CD4-positive, alpha-beta T cell treated with Interleukin-21 for 1 hour (primary cell): ENCODE measurements around the gene KCNMA1.

Experiments
- DNase-seq: peaks from one replicate; pipeline ENCODE4 v3.0.0-alpha.2; 2020

The KCNMA1 gene

GRCh38 chr10:77553311-77553710 lies 84.3 kb downstream of the KCNMA1 start:
- DNase-seq, result no peak

DNA sequence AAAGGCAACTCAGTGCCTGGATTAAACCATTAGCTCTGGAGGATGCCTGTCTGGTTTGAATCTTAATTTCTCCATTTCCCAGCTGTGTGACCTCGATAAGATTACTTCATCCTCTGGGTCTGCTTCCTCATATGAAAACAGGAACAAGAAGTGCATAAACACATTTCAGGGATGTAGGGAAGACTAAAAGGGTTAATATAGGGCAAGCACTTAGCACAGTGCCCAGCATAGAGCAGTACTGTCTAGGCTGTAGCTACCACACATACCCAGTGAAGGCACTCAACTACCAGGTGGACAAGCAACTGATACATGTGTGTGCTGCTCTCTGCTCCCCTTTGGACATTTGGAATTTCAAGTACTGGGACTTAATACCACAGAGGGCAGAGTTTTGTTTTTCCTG lies 85.4 kb downstream of the KCNMA1 start:
- DNase-seq, result no peak

- DNase-seq, result no peak
Measured at GRCh38 chr10:77550378-77550777, 87.2 kb downstream of the KCNMA1 start.

- no peak for DNase-seq
Measured at GRCh38 chr10:77548671-77549070, 88.9 kb downstream of the KCNMA1 start.

DNA sequence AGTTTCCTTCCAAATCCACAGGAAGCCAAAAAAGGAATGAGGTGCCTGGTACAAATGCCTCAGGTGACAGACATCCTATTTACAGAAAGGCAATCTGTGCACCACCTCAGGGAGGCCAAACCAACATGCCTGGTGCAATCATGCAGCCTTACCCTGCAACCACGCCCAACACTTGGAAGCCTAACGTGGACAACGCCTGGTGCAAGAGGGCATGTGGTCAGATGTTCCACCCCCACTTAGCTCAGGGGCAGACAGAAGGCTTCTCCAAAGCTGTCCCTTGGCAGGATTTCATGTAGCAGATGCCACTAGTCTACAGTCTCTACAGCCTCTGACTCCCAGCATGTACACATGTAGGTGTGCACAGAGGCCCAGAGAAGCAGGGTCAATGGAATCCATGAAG lies 89.5 kb downstream of the KCNMA1 start:
- DNase-seq, result no peak

DNA sequence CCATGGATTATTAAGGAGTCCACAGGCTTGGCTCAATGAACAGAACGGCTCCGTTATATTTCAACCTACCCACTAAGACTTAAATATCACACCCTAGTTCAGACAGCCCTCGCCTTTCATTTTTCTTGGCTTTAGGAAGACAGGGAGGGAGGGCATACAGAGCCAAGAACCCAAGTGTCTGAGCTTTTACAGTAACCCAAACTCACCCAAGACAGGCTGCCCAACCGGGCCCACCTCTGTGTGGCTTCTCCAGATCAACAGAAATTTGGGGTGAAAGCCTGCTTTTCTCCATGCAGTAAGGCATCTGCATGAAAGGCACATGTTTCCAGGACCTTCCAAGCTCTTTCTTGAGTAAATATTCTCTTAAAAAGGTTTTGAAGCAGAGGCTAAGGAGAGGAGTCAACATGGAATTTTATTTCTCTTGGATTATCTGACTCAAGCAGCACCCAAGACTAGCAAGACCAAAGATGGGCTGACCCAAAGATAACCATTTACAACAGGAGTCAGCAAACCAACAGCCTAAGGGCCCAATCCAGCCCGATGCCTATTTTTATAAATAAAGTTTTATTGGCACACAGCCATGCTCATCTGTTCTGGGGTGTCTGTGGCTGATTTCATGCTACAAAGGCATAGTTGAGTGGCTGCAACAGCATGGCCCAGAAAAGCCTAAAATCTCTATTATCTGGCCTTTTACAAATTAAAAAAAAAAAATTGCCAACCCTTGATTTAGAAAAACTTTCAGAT lies 90.1 kb downstream of the KCNMA1 start:
- no peak for DNase-seq

DNA sequence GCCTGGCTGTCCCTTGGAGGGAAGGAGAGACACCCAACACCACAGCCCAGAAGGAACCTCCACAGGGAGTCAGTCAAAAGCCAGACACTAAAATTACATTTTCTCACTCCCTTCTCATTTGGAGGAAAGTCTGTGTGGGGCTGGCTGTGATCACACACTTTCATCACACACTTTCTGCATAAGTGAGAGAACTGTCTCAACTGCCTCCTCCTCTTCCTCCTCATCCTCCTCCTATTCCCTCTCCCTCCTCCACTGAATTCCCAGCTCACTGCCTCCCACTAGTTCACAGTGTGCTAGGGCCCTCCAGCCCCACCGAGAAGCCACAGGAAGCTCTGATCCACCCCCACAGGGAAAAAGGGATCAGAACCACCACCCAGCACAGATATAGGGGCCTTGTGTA lies 91.6 kb downstream of the KCNMA1 start:
- DNase-seq, result no peak

DNA sequence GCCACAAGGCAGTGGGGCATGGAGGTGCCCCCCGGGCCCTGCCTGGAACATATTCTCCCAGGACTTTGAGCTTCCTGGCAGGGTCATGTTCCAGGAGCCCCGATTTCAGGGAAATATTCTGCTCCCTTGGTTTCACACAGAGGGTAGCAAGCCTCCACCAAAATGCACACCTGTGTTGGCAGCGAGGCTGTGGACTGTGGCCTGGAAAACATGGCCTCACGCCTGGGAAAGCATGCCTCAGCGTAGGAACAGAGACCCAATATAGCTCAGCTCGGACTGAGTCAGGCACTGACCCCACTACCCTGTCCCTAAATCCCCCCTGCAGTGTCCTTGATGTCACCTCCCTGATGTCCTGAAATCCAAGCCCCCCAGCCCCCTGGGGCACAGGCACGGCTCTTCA lies 92.0 kb downstream of the KCNMA1 start:
- no peak for DNase-seq

- no peak for DNase-seq
Measured at GRCh38 chr10:77544617-77545016, 93.0 kb downstream of the KCNMA1 start.

DNA sequence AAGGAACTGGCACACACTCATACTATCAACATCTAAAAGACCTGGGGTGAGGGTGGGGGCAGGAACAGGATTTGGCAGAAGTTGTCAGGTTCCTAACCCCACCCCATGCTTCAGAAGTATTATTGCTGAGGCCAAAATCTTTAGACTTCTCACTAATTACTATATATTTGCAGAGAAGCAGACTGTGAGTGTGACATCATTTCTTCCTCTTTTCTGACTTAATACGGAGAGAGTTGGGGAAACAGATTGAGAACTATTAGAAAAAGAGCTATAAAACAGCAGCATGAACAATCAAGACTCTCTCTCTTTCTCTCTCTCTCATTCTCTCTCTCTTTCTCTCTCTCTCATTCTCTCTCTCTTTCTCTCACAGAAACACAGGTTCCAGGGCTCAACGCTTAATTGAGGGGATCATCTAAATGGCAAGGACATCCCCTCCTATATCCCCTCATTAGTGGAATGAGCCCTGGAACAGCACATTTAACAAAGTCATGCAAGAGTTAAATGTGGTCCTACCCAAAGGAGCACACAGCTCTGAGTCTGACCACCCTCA lies 94.8 kb downstream of the KCNMA1 start:
- no peak for DNase-seq

- no peak for DNase-seq
Measured at GRCh38 chr10:77541944-77542343, 95.7 kb downstream of the KCNMA1 start.

DNA sequence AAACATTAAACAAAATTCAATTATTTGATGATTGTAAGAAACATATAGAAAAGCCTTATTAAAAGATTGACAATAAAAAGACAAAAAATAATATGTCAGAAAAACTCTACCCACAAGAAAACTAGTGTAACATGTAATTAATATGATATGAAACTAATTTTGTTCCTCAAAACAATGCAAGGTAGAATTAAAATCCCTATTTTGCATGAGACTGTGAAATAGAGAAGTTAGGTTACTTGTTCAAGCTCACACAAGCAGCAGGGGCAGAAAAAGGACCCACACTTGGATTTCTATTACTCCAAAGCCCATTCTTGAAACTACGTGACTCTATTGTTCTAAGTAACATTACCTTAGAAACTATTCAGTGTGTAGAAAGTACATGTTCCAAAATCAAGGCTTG lies 96.4 kb downstream of the KCNMA1 start:
- no peak for DNase-seq

DNA sequence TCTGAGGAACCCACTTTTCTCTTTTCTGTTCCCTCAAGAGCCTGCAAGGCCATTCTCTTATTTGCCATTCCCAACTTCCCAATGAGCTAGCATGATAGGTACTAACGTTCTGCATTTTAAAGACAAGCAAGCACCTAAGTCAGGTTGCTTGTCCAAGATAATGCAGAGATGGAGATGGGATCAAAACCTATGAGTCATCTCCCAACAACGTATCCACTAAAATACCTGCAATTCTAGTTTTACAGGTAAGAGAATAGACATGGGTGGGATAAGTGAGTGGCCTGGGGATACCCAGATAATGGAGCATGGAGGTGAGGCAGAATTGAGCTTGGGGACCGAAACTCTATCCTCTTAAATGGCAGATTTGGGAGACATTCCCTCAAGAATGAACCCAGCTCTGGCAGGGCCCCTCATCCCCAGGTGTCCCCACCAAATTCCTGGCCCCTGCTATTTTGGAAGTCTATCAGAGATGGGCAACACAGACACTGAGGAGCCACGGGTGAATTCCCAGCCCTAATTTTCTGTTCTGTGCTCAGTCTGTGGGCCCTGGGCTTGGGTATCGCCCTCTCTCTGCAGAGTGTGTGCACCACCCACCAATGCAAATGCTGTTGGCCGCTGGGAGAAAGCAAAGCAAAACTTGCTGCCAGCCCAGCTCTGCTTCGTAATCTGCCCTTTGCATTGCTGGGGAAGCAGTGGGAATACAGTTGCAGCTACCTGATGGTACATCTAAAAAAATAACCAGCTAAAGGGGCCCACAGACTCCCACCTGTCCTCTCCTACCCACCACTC lies 98.3 kb downstream of the KCNMA1 start:
- DNase-seq, result no peak

DNA sequence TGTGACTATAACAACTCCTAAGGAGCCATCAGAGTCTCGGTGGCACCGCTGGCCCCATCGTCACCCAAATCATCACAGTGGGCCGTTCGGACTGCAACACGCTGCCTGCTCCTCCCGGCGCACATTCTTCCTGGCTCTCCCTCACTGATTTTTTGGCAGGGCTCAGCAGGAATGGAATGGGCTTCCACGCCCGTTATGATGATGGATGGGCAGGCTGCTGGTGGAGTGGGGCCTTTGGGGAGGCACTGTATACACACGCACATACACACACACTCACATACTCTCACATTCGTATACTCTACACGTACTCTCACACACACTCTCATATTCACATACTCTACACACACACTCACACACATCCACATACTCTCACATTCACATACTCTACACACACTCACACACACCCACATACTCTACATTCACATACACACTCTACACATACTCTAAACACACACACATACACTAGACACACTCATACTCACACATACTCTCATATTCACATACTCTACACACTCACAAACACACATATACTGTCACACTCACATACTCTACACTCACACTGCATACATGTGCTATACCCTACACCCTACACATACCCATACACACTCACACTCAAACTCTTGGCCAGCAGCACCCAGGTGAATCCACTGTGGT lies 99.8 kb downstream of the KCNMA1 start:
- no peak for DNase-seq

DNA sequence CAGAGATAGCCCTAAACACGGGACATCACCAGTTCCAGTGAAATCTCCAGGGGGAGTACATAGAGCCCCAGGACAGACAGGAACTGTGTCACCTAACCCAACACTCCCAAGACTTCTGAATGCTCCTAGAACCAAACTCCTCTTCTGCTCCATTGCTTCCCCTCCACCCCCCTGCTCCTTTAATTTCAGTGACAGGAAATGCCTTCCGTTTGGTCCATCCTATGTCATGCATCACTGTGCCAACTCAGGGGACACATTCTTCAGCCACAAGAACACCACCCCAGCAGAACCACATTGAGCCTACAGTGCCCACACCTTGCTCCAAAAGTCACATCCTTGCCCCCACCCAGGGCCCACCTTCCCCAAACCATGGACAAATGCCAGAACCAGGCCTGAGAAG lies 100.5 kb downstream of the KCNMA1 start:
- no peak for DNase-seq

GRCh38 chr10:77533887-77534278 lies 103.7 kb downstream of the KCNMA1 start:
- no peak for DNase-seq

DNA sequence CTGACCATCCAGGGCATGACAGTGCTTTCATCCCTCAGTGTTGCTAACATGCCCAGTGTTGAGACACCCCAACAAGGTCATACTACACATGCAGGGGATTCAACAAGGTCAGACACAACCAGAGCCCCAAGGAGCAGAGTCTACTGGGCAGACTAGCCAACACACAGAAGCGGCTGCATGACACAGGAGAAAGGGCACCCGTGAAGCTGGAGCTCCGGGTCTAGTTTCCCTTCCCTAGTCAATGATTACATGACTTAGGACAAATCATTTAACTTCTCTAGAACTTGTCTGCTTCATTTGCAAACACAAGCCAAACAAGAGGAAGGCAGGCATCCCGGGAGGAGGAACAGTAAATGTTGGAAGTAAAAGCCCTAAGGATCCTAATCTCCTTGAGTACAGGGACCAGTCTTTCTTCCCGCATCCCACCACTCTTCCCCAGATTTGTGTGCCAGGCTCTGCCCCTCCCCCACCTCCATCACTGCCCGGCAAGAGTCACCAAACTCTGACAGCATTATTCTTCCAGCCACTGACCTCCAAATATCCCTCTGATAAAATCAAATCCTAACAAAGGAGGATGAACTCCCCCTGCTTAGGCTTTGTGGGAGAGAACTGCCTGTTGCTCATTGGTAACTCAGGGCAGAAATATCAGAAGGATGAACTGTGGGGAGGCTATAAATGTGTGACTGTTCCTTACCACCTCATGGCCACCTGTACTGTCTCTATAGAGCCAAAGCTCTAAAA lies 104.3 kb downstream of the KCNMA1 start:
- no peak for DNase-seq

DNA sequence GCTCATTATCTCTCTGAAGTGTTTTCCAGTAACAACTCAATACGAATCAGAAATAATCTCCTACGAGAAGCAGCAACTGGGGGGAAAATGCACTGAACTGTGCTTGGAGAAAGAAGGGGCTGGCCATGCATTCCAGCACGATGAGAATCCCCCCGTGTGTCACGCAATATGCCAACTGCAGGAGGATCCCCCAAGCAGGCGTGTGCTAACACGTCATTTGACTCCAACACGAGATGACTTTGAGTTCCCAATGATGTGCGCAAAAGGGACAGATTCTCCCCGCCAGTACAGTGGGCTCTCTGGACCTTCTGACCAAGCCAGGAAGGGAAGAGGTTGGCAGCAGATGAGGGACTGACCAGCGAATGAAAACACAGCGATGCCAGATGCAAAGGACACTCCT lies 105.5 kb downstream of the KCNMA1 start:
- DNase-seq, result no peak

GRCh38 chr10:77531441-77532001 lies 106.1 kb downstream of the KCNMA1 start:
- no peak for DNase-seq

DNA sequence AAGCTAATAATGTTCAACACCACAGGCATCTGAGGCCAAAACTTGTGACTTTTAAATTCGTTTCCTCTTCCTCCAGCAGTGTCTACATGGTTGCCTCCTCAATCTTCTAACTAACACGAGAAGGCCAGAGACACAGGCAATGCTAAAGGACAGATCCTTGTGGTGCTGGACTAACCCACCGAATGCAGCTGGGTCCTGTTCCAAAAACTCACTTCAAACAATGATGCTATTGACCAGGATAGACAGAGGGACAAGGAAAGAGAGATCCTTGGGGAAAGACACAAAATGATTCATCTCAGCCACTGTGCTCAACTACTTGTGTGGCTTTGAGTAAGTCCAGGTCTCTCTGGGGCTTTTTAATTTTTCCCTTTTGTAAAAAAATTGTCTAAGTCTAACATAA lies 107.6 kb downstream of the KCNMA1 start:
- no peak for DNase-seq

DNA sequence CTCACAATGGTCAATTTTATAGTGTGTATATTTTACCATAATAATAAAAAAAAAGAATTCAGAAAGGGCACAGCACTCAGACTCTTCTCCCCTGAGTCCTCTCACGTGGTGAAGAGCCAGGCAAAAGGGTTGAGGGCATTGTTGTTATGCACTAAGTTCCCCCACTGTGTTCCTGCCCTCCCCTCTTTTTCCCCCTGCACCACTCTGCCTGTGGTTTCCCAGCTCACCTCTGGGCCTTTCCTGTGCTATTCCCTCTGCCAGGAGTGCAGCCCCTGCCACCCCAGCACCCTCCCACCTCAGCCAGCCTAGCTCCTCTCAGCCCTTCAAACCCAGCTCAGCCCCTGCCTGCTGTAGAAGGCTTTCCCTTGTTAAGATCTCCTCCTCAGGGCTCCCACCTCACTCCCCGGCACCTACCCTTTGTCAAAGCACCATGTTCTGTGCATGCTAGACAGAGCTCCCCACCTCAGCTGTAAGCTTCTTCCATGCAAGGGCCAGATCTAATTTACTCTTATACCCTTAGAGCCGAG lies 108.5 kb downstream of the KCNMA1 start:
- no peak for DNase-seq

DNA sequence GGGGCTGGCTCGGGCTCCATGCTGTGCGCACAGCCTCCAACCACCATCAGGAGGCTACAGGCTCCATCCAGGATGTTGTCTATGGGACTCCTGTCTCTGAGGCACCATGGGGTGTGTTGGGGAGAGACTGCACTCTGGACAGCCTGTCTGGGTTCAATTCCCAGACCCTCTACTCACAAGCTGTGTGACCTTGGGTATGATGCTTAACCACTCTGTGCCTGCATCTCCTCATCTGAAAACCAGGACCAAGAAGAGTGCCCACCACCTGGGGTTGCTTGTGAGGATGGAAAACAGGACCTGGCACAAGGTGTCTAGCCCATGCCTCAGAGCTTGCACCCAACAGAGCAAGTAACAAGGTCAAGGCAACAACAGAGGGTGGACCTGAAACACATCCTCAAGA lies 109.8 kb downstream of the KCNMA1 start:
- DNase-seq, result no peak
